ENCODE measurements around the gene URI1.

GRCh38 chr19:30046522-30046921, 104.5 kb downstream of the URI1 start:
- peak; percentile 49 for TF ChIP-seq CTCF (conservative IDR thresholded peaks at IDR 0.05)
- TF ChIP-seq EZH2 (IDR thresholded peaks at IDR 0.05; ENCODE audit: low read depth) = no peak

All from PC-9 (cell line).